Heart left ventricle (tissue), 16 donors: ENCODE data around the gene PANK4. TPM values are rescaled to one million over a fixed set of nuclear protein-coding genes. Genes with fewer than 3 reads are reported as not detected.

Experiments used
- ATAC-seq, 4 donors: fragments of 200-7000 bp; cut with Tn5 transposase; one replicate each; pipeline ENCODE4 v1.9.1; 2020 to 2022; ENCODE audit warnings: moderate library complexity in 4 of 4, mild to moderate bottlenecking in 3 of 4, moderate number of reproducible peaks in 1 of 4
- DNase-seq, 5 donors: peaks; one replicate each; pipeline ENCODE4 v3.0.0-alpha.2; 2020
- H3K27ac ChIP-seq, 12 donors: fragments of 200-600 bp; sonication (generic) in 4 of 12; one replicate each; pipeline versions ENCODE4 v1.5.0 to v1.8.0; 2016 to 2022; ENCODE audit warnings: mild to moderate bottlenecking in 2 of 12
- H3K27me3 ChIP-seq, 9 donors: fragments of 200-600 bp; sonication (generic) in 2 of 9; one replicate each; pipeline versions ENCODE4 v1.5.1 to v1.8.0; 2016 to 2022; ENCODE audit warnings: mild to moderate bottlenecking in 3 of 9
- H3K36me3 ChIP-seq, 9 donors: fragments of 200-600 bp; sonication (generic) in 2 of 9; one replicate each; pipeline versions ENCODE4 v1.5.0 to v1.8.0; 2018 to 2022; ENCODE audit warnings: mild to moderate bottlenecking in 2 of 9
- H3K4me1 ChIP-seq, 12 donors: fragments of 200-600 bp; sonication (generic) in 4 of 12; one replicate each; pipeline versions ENCODE4 v1.5.0 to v1.8.0; 2016 to 2022; ENCODE audit warnings: mild to moderate bottlenecking in 3 of 12
- H3K4me3 ChIP-seq, 12 donors: fragments of 200-600 bp; sonication (generic) in 4 of 12; one replicate each; pipeline versions ENCODE4 v1.5.0 to v1.8.0; 2017 to 2022; ENCODE audit warnings: mild to moderate bottlenecking in 9 of 12, moderate library complexity in 4 of 12
- H3K9me3 ChIP-seq, 12 donors: fragments of 200-600 bp; sonication (generic) in 4 of 12; one replicate each; pipeline versions ENCODE4 v1.5.0 to v1.8.0; 2016 to 2022; ENCODE audit warnings: mild to moderate bottlenecking in 1 of 12
- CTCF ChIP-seq, 12 donors: fragments of 200-600 bp; sonication (generic) in 4 of 12; IDR thresholded peaks; one replicate each; pipeline versions ENCODE4 v1.5.0 to v1.8.0; 2018 to 2022; ENCODE audit warnings: antibody characterized with exemption in 12 of 12, mild to moderate bottlenecking in 5 of 12
- POLR2A ChIP-seq, 2 donors: fragments of 450-650 bp; IDR thresholded peaks; one replicate each; pipeline ENCODE4 v1.6.1; 2017; ENCODE audit warnings: antibody characterized with exemption in 2 of 2, mild to moderate bottlenecking in 2 of 2, moderate library complexity in 2 of 2
- WGBS, 4 donors: extraction: QIAGEN DNeasy Blood & Tissue Kit in 2 of 4; methylation state at CpG; one replicate each; pipeline versions ENCODE4 v1.1.5 to v1.1.7; 2013 to 2018; 5-methylcytosine and 5-hydroxymethylcytosine counted together
- intact Hi-C, 10 donors: fragments of 100-400 bp; cut with DNase I; formaldehyde crosslinking; loops; one replicate each; pipeline versions ENCODE4 v1.11.1 to v1.14.2; 2022
- polyA plus RNA-seq, 2 donors: library from polyadenylated mRNA; stranded (reverse); fragments of 200-250 nt; gene quantifications; one replicate each; pipeline ENCODE4 v1.2.3, GENCODE V29; 2013
- total RNA-seq, 9 donors: library from RNA; depleted of rRNA in 2 of 9; stranded (reverse); fragments of >200 nt in 2 of 9; fragmentation: NEBNext Ultra II Directional in 3 of 9; extraction: Animal tissue kit (Norgen Biotek cat#: 25700) in 3 of 9; gene quantifications; one replicate each; pipeline versions ENCODE4 v1.1.0 to v1.2.4, GENCODE V29; 2016 to 2023
- donor health status: ischemic (EF 13 %, LVEDD 7.1; RV severe dilation, severe dysfunction).
- donor health status: healthy with polysubstance abuse.
- donor health status: DM: no; HTN: yes; CAD: no.
- donor health status: DM: no; HTN: no; CAD: no.
- donor health status: ischemic (EF 25% LVEDD 6.9; RV normal size, moderate dysfunction).
- donor health status: ischemic (EF 25% LVEDD 5.7; RV mildly dilated, moderate dysfunction).
- donor health status: healthy.
- donor health status: DM: yes; HTN: yes; CAD: no.
- donor health status: ischemic (EF 35%, LVEDD 5.7; RV mildly dilated, moderate dysfunction).
- donor health status: nonischemic (EF 11% LVEDD 7.7; RV severe dilation, severe dysfunction).
- donor health status: DM: yes; HTN: yes; CAD: no.
- donor health status: PGD.
- donor health status: ischemic (EF 29% LVEDD 5.4; RV normal size, mild dysfunction).
- donor health status: nonischemic (EF 23%, LVEDD 6.1; RV moderate dilation, normal function).

The PANK4 gene
- total and polyA plus RNA-seq, 11 donors: 27.2 to 43.0 (median 34.4) TPM

DNA sequence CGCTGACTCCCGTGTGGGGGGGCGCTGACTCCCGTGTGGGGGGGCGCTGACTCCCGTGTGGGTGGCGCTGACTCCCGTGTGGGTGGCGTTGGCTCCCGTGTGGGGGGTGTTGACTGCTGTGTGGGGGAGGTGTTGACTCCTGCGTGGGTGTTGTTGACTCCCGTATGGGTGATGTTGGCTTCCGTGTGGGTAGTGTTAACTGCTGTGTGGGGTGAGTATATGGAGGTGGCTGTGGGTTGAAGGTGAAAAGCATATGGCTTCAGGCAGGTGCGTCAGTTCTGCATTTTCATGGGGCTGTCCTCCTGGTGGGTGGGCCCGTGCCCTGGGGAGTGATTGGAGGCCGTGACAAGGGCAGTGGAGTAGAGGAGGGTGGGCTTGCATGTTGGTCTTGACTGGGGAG, 42.4 kb downstream of the PANK4 start:
- 76 to 86% (median 81%) methylated on average over 15 to 16 of the region's 16 CpGs for WGBS, 4 donors
- ATAC-seq: no peak
- intact Hi-C loops: no loop called here

DNA sequence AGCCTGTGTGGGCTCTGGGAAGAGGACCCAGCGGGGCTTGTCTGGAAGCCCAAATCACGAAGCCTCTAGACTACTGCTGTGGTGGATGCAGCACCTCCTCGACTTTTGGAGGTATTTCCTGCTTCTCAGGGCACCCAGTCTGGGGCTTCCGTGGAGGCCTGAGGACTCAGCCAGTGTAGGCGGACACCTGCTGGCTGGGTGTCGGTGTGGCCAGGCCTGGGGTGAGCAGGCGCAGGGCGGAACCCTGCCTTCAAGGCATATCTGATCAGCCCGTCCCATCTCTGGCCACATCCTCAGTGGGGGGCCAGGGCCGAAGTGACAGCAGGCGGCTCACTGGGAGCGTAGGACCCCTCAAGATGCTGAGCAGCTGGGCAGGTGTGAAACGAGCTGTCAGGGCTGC, 43.4 kb downstream of the PANK4 start:
- H3K4me1 ChIP-seq: no peaks in the 10 kb centered on the region
- WGBS, 4 donors: 74 to 77% (median 76%) methylated on average over 10 to 13 of the region's 13 CpGs
- peaks cover 0 to 2% (median 0%) of the 10 kb centered on the region in 12 donors for H3K9me3 ChIP-seq
- DNase-seq: no peak
- TF ChIP-seq CTCF (IDR thresholded peaks at IDR 0.05) (no peak), POLR2A (IDR thresholded peaks at IDR 0.05) (no peak)
- H3K4me3 ChIP-seq: no peak overlapping the region
- H3K36me3 ChIP-seq: no peaks in the 10 kb centered on the region
- peaks cover 0 to 3% (median 0%) of the 10 kb centered on the region in 9 donors for H3K27me3 ChIP-seq
- intact Hi-C loops: no loop called here
- no peak for ATAC-seq
- H3K27ac ChIP-seq: no peak overlapping the region

More for the DNA sequence above, 42.4 kb downstream of the PANK4 start:
- no peak for DNase-seq
- Histone ChIP-seq H3K27me3 (peaks cover 0 to 3% (median 0%) of the 10 kb centered on the region in 9 donors), H3K9me3 (peaks cover 0 to 11% (median 5%) of the 10 kb centered on the region in 12 donors), H3K4me1 (no peaks in the 10 kb centered on the region), H3K4me3 (no peak overlapping the region), H3K27ac (no peak overlapping the region), H3K36me3 (no peaks in the 10 kb centered on the region)
- no peak for TF ChIP-seq POLR2A (IDR thresholded peaks at IDR 0.05)
- no peak for TF ChIP-seq CTCF (IDR thresholded peaks at IDR 0.05)

GRCh38 chr1:2482588-2482987, 43.8 kb downstream of the PANK4 start:
- 64 to 73% (median 68%) methylated on average over 4 to 11 of the region's 11 CpGs for WGBS, 4 donors
- DNase-seq (no peak), ATAC-seq (no peak)
- Histone ChIP-seq H3K27ac (no peak overlapping the region), H3K9me3 (no peaks in the 10 kb centered on the region), H3K4me1 (no peaks in the 10 kb centered on the region), H3K27me3 (peaks cover 0 to 6% (median 0%) of the 10 kb centered on the region in 9 donors), H3K4me3 (no peak overlapping the region), H3K36me3 (no peaks in the 10 kb centered on the region)
- intact Hi-C loops: no loop called here
- TF ChIP-seq CTCF (IDR thresholded peaks at IDR 0.05): no peak
- TF ChIP-seq POLR2A (IDR thresholded peaks at IDR 0.05): no peak

GRCh38 chr1:2481885-2482284, 44.5 kb downstream of the PANK4 start:
- Histone ChIP-seq H3K27me3 (peaks cover 0 to 9% (median 0%) of the 10 kb centered on the region in 9 donors), H3K4me3 (no peak overlapping the region), H3K27ac (no peak overlapping the region), H3K9me3 (no peaks in the 10 kb centered on the region), H3K4me1 (no peaks in the 10 kb centered on the region), H3K36me3 (no peaks in the 10 kb centered on the region)
- intact Hi-C loops: no loop called here
- no peak for TF ChIP-seq POLR2A (IDR thresholded peaks at IDR 0.05)
- TF ChIP-seq CTCF (IDR thresholded peaks at IDR 0.05): no peak
- ATAC-seq: peak in 1 of 4 donors; percentile 5
- DNase-seq: no peak
- 66 to 76% (median 72%) methylated on average over 8 to 10 of the region's 10 CpGs for WGBS, 4 donors
